Hindlimb muscle (tissue), 1 donor: ENCODE measurements around the gene FOSB. TPM values are rescaled to one million over a fixed set of nuclear protein-coding genes. Genes with fewer than 3 reads are reported as not detected.

Experiments
- DNase-seq: peaks from one replicate; pipeline ENCODE4 v3.0.0-alpha.2; 2013
- polyA plus RNA-seq: library from polyadenylated mRNA; unstranded; fragments of 120-200 nt; gene quantifications from one replicate; pipeline ENCODE4 v1.2.1, GENCODE V29; 2013; ENCODE audit not compliant: insufficient read length

FOSB gene
- polyA plus RNA-seq, 1 donor, result 49.7 TPM

DNA sequence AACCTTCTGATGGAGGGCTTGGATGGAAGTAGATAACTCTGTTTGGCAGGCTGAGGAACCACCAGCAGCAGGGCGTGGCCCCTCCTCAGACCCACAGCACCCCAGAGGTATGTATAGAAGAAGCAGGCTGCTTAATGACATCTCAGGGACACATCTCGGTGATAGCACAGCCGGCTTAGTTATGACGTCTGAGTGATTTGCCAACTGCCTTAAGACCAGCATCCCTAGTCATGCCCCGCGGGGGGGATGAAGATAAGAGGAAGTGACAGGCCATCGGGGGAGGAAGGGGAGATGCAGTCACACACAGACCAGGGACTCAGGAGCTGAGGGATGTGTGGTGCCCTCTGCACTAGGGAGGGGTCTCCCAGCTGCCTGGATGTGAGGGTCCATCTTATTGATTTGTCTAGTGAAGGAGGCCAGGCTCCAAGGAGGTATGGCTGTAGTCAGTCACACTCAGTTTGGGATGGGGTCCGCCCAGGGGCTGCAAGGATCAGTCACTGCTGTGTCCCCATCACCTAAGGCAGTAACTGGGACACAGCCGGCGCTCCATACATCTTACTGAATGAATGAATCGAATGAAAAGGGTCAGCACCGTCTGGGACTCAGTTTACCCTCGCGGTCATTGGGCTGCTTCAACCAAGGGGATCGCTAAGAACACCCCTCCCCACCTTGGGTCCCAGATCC is 24.9 kb upstream of the FOSB start:
- DNase-seq, result no peak

DNA sequence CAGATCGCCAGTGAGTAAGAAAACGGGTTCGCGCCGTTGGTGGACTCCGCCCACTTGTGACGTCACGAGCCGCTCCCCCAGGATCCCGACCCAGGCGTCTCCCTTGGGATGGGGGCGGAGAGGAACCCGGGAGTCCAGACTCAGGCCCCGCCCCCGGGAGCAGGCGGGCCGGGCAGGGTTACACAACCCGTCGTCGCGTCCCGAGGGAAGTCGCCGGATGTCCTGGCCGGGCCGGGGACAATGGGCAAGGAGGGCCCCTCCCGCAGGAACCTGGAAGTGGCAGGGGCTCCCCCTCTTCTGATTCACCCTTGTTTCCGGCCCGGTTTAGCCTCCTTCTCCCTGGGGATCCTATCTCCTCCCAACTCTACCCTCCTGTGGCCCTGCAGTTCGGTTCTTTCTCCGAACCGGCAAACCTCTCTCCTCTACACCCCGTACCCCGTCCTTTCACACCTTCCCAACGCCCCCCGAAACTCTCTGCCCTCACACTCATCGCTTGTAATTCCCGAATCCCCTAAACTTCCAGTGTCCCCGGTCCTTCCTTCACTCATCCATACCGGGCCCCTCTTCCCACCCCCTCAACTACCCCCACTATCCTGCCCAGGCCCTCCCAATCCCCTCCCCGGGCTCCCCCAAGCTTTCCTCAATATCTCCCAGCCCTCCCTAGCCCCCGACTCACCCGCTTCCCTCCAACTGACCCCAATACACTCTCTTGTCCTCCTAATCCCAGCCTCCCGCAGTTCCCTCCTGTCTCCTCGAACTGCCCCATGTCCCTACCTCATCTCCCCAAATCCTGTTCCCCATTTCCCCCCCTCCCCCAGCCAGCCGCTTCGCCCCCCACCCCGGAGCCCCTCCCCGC is 24.1 kb upstream of the FOSB start:
- peak; percentile 83 for DNase-seq

DNA sequence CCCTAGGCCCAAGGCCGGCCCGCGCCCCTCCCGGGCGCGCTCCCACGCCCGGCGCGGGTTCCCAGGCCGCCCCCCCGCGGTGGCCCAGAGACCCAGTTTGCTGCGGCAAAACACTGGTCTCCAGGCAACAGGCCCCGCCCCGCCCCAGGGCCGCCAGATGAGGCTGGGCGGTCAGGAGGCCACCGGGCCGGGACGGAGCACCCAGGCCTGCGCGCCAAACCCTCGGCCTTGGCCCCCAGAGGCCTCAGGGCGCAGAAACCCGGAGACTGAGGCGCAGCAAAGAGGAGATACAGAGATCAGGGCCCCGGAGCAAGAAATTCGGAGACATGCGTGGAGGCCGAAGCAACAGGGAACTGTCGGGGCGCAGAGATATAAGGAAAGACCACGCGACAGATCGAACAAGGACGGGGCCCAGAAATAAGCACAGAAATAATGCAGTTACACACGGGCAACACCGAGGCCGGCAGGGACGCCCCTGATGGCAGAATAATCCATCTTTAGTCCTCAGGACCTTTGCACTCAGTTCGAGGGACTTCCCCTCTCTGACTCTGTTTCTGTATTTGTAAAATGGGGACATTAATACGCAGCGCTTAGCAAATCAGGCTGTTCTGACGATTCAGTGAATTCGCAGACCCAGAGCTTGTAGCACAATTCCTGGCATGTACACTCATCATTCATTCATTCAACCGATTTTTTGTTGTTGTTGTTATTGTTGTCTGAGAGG is 23.3 kb upstream of the FOSB start:
- DNase-seq, result peak; percentile 95

DNA sequence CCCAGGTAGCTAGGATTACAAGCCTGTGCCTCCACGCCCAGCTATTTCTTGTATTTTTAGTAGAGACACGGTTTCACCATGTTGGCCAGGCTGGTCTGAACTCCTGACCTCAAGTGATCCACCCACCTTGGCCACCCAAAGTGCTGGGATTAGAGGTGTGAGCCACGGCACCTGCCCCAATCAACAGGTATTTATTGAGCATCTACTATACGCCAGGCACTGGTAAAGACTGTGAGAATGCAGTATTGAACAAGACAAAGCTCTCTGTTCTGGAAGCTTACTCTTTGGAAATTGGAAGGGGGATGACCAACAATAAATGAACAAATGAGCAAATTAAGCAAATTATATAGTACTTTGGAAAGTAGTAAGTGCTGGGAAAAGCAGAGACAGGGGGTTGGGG is 22.7 kb upstream of the FOSB start:
- DNase-seq, result no peak

- no peak for DNase-seq
Measured at GRCh38 chr19:45446295-45446694, 21.5 kb upstream of the FOSB start.

DNA sequence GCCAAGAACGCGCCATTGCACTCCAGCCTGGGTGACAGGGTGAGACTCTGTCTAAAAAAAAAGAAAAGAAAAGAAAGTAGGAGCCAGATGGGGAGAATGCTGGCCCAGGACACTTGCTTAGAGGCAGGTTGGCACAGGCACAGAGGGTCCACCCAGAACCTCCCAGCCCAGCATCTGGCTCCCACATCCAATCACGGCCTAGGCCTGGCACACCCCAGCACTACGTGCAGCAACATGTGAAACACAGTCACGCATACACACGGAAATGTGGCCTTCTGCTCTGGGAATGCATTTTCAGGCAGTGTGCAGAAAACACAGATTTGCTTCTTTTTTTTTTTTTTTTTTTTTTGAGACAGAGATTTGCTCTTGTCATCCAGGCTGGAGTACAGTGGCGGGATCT is 20.9 kb upstream of the FOSB start:
- DNase-seq, result no peak

GRCh38 chr19:45448425-45448756 is 19.4 kb upstream of the FOSB start:
- no peak for DNase-seq

- DNase-seq, result no peak
Measured at GRCh38 chr19:45448887-45449299, 18.9 kb upstream of the FOSB start.

- DNase-seq, result no peak
Measured at GRCh38 chr19:45450012-45450333, 17.8 kb upstream of the FOSB start.

DNA sequence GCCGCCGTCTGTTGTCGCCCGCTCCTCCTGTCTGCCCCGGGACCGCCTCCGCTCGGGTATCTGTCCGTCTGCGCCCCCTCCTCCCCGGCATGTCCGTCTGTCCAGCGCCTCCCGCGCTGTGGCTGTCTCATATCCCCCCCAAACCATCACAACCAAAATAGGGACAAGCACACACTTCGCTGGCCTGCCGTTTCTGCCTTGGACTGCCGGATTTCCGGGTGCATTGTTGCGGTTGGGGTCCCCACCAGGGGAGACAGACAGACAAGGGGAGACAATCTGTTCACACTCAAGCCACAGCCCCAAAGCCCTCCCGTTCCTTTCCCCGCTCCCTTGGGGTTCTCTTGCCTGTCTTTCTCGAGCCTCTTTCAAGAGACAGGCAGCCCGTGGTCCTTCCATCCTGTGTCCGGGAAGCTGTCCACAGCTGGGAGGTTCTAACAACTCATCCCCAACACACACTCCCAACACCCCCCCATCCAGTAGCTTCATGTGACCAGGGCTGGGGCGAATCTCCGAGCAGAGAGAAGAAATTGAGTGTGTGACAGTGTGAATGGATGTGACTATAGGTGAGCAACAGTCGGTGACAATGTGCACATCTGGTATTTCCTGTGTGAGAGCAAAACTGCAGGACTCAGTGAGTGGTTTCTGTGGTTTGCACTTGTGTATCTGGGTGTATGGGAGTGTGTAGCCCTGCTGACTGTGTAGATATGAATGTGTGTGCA is 16.5 kb upstream of the FOSB start:
- DNase-seq, result peak; percentile 57

DNA sequence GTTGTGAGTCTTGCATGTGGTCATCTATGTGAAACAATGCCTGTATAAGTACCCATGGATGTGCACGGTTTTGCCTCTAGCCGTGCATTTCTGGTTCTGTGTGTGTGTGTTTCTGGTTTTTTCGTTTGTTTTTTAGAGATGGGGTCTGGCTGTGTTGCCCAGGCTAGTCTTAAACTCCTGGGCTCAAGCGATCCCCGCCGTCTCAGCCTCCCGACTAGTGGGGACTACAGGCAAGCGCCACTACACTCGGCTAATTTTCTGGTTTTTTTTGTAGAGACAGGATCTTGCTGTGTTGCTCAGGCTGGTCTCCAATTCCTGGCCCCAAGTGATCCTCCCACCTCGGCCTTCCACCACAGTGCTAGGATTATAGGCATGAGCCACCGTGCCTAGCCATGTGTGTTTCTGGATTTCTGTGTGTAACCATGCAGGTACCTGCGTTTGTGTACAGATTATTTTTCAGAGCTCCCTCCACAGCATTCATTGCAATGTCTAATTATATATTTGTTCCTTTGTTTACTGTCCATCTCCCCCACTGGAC is 15.9 kb upstream of the FOSB start:
- DNase-seq, result no peak

DNA sequence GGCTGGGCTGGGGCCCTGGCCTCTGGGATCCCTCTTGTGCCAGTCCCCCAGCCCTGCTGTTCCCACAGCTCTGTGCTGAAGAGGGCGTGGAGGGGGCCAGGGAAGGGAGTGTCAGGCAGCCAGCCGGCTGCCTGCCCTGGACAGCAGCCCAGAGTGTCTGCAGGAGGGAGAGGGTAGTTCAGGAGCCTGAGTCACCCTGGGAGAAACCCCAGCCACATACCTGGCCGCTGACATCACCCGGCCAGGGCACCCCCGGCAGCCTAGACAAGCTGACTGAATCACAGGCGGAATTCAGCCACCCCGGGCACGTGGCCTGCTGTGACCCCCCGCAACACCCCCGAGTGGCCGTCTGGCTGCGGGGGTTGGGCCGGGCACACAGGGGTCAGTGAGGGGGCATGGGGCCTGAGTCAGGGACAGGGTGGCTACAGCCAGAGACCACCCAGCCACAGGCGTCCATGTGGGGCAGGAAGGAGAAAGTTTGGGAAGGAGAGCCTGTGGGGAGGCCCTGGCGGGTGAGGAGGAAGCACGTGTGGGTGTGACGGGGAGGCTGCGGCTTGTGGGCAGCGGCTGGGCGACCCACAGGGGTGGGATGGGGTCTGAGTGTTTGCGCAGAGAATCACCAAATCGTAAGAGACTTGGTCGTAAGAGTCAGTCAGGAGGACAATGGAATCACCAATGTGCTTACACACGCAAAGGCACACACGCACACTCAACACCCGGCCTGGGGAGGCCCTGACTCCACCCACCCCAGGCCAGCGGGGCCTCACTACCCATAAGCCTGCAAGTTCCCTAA is 11.9 kb upstream of the FOSB start:
- DNase-seq, result peak; percentile 92

DNA sequence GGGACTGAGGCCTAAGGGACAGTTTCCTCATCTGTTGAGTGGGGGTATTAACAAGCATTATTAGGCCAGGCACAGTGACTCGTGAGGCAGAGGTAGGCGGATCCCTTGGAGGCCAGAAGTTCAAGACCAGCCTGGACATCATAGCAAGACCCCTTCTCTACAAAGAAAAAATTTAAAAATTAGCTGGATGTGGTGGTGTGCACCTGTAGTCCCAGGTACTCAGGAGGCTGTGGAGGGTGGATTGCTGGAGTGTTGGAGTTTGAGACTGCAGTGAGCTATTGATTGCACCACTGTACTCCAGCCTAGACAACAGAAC is 11.3 kb upstream of the FOSB start:
- DNase-seq, result no peak

GRCh38 chr19:45457776-45458175 is 10.0 kb upstream of the FOSB start:
- no peak for DNase-seq

GRCh38 chr19:45460807-45461347 is 6.9 kb upstream of the FOSB start:
- DNase-seq, result no peak

DNA sequence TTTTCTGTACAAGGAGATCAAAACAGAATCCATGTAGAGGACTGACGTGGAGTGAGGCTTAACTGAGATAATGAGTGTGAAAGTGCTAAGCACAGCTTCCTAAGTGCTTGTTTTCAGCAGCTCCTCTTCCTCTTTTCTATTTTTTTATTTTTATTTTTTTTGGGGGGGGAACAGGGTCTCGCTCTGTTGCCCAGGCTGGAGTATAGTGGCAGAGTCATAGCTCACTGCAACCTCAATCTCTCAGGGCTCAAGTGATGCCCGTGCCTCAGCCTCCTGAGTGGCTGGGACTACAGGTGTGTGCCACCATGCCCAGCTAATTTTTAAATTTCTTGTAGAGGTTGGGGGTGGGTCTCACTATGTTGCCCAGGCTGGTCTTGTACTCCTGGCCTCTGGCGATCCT is 5.6 kb upstream of the FOSB start:
- no peak for DNase-seq

- no peak for DNase-seq
Measured at GRCh38 chr19:45463241-45463640, 4.6 kb upstream of the FOSB start.

DNA sequence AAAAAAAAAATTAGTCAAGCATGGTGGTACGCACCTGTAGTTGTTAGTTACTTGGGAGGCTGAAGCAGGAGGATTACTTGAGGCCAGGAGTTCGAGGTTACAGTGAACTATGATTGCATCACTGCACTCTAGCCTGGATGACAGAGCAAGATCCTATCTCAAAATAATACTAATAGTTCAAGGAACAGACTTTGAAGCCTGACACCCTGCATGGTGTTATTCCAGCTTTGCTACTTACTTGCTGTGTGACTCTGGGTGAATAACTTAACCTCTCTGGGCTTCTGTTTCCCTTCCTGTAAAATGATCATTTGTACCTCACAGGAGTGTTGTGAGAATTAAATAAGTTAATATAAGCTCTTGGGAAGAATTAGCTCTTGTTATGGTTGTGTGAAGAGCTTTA is 3.5 kb upstream of the FOSB start:
- no peak for DNase-seq

- DNase-seq, result no peak
Measured at GRCh38 chr19:45464852-45465441, 2.8 kb upstream of the FOSB start.

- DNase-seq, result no peak
Measured at GRCh38 chr19:45467115-45467455, 711 bp upstream of the FOSB start.

GRCh38 chr19:45468159-45468651 is 409 bp downstream of the FOSB start:
- no peak for DNase-seq

GRCh38 chr19:45468803-45469131 is 971 bp downstream of the FOSB start:
- no peak for DNase-seq
